Heart right ventricle (tissue), 16 donors: Measurements from ENCODE around the gene RASAL2. TPM values are rescaled to one million over a fixed set of nuclear protein-coding genes. Genes with fewer than 3 reads are reported as not detected.

Experiments
- ATAC-seq, 8 donors: fragments of 200-7000 bp; cut with Tn5 transposase; one replicate each; pipeline ENCODE4 v1.9.1; 2020; ENCODE audit warnings: mild to moderate bottlenecking in 8 of 8, moderate library complexity in 8 of 8, moderate number of reproducible peaks in 1 of 8
- DNase-seq, 2 donors: peaks; one replicate each; pipeline ENCODE4 v3.0.0-alpha.2; 2020
- H3K27ac ChIP-seq, 10 donors: fragments of 200-600 bp; sonication (generic) in 2 of 10; one replicate each; pipeline versions ENCODE4 v1.5.0 to v1.8.0; 2020 to 2022; ENCODE audit warnings: mild to moderate bottlenecking in 3 of 10
- H3K27me3 ChIP-seq, 7 donors: fragments of 200-600 bp; one replicate each; pipeline ENCODE4 v1.8.0; 2021 to 2022; ENCODE audit warnings: mild to moderate bottlenecking in 2 of 7
- H3K36me3 ChIP-seq, 9 donors: fragments of 200-600 bp; sonication (generic) in 1 of 9; one replicate each; pipeline versions ENCODE4 v1.5.0 to v1.8.0; 2020 to 2022; ENCODE audit warnings: mild to moderate bottlenecking in 2 of 9
- H3K4me1 ChIP-seq, 9 donors: fragments of 200-600 bp; sonication (generic) in 1 of 9; one replicate each; pipeline versions ENCODE4 v1.5.0 to v1.8.0; 2020 to 2022; ENCODE audit warnings: mild to moderate bottlenecking in 4 of 9
- H3K4me3 ChIP-seq, 10 donors: fragments of 200-600 bp; sonication (generic) in 2 of 10; one replicate each; pipeline versions ENCODE4 v1.5.0 to v1.8.0; 2020 to 2022; ENCODE audit warnings: mild to moderate bottlenecking in 7 of 10, moderate library complexity in 2 of 10
- H3K9me3 ChIP-seq, 11 donors: fragments of 200-600 bp in 10 of 11; sonication (generic) in 2 of 11; one replicate each; pipeline versions ENCODE4 v1.5.0 to v1.8.0; 2013 to 2022; ENCODE audit warnings: mild to moderate bottlenecking in 2 of 11, control low read depth in 1 of 11, moderate library complexity in 1 of 11
- CTCF ChIP-seq, 9 donors: fragments of 200-600 bp; sonication (generic) in 2 of 9; IDR thresholded peaks; one replicate each; pipeline versions ENCODE4 v1.5.0 to v1.8.0; 2021 to 2022; ENCODE audit warnings: antibody characterized with exemption in 9 of 9, mild to moderate bottlenecking in 5 of 9, moderate library complexity in 1 of 9
- WGBS, 2 donors: extraction: QIAGEN DNeasy Blood & Tissue Kit; methylation state at CpG; one replicate each; pipeline ENCODE4 v1.1.7; 2013; ENCODE audit warnings: inconsistent platforms in 1 of 2; 5-methylcytosine and 5-hydroxymethylcytosine counted together
- intact Hi-C, 10 donors: fragments of 100-400 bp; cut with DNase I; formaldehyde crosslinking; loops; one replicate each; pipeline versions ENCODE4 v1.11.1 to v1.14.2; 2022
- polyA plus RNA-seq, 2 donors: library from polyadenylated mRNA; stranded (reverse); fragments of 200-250 nt; gene quantifications; one replicate each; pipeline ENCODE4 v1.2.3, GENCODE V29; 2013
- total RNA-seq, 10 donors: library from RNA; stranded (reverse); fragmentation: NEBNext Ultra II Directional in 3 of 10; extraction: Animal tissue kit (Norgen Biotek cat#: 25700) in 3 of 10; gene quantifications; one replicate each; pipeline versions ENCODE4 v1.2.1 to v1.2.4, GENCODE V29; 2021 to 2023
- donor health status: Arrhythmogenic right ventricular cardiomyopathy.
- donor health status: ischemic (EF 13 %, LVEDD 7.1; RV severe dilation, severe dysfunction).
- donor health status: healthy with polysubstance abuse.
- donor health status: DM: no; HTN: yes; CAD: no.
- donor health status: DM: no; HTN: no; CAD: no.
- donor health status: ischemic (EF 25% LVEDD 6.9; RV normal size, moderate dysfunction).
- donor health status: ischemic (EF 25% LVEDD 5.7; RV mildly dilated, moderate dysfunction).
- donor health status: healthy.
- donor health status: DM: yes; HTN: yes; CAD: no.
- donor health status: Ischemic cardiomyopathy.
- donor health status: ischemic (EF 35%, LVEDD 5.7; RV mildly dilated, moderate dysfunction).
- donor health status: nonischemic (EF 11% LVEDD 7.7; RV severe dilation, severe dysfunction).
- donor health status: DM: yes; HTN: yes; CAD: no.
- donor health status: PGD.
- donor health status: ischemic (EF 29% LVEDD 5.4; RV normal size, mild dysfunction).
- donor health status: nonischemic (EF 23%, LVEDD 6.1; RV moderate dilation, normal function).

RASAL2 gene
- total and polyA plus RNA-seq, 12 donors, result 3.5 to 59.8 (median 36.2) TPM

DNA sequence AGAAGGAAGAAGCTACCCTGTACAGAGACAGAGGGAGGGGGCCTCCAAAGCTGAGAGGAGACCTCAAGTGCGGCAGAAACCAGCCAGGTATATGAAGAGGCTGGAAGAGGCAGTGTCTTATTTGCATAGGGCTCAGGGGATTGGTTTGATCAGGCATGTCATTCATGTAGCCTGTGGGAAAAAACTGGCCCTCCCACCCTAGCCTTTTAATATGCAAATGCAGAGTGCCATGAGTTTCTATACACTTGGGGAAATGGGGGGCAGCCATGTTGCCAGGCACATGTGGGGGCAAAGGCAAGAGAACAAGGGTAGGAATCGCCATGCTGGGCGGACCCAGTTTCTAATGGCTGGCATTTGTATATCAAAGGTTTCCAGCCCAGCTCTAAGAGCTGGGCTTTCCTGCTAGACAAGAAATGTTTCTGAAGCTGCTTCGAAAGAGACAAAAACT lies 172.7 kb downstream of the RASAL2 start:
- H3K27me3 ChIP-seq, result no peaks in the 10 kb centered on the region
- H3K4me3 ChIP-seq, result no peak overlapping the region
- H3K9me3 ChIP-seq, result no peaks in the 10 kb centered on the region
- peaks cover 0 to 63% (median 27%) of the 10 kb centered on the region in 9 donors for H3K4me1 ChIP-seq
- ATAC-seq (no peak), DNase-seq (no peak)
- 93 to 96% methylated on average over 4 of the region's 4 CpGs for whole genome bisulfite sequencing, 2 donors
- no peak overlapping the region for H3K27ac ChIP-seq
- no peaks in the 10 kb centered on the region for H3K36me3 ChIP-seq
- TF ChIP-seq CTCF (IDR thresholded peaks at IDR 0.05), result no peak
- intact Hi-C loops, result no loop called here

- DNase-seq (no peak), ATAC-seq (peak in 5 of 8 donors; percentile 61 to 80 (median 69))
- Histone ChIP-seq H3K4me1 (peaks cover 0 to 57% (median 18%) of the 10 kb centered on the region in 9 donors), H3K27ac (peak overlapping the region in 3 of 10 donors; percentile 17 to 56 (median 40)), H3K36me3 (no peaks in the 10 kb centered on the region), H3K4me3 (no peak overlapping the region), H3K27me3 (no peaks in the 10 kb centered on the region), H3K9me3 (no peaks in the 10 kb centered on the region)
- intact Hi-C loops, result no loop called here
- TF ChIP-seq CTCF (IDR thresholded peaks at IDR 0.05), result no peak
- 65% methylated on average over 3 of the region's 3 CpGs for WGBS, 2 donors
Measured at GRCh38 chr1:178267646-178268094, 173.8 kb downstream of the RASAL2 start.

- TF ChIP-seq CTCF (IDR thresholded peaks at IDR 0.05), result no peak
- WGBS, 2 donors, result 89 to 95% methylated on average over 1 of the region's 1 CpG
- Histone ChIP-seq H3K9me3 (no peaks in the 10 kb centered on the region), H3K27me3 (no peaks in the 10 kb centered on the region), H3K36me3 (peaks cover 0 to 6% (median 0%) of the 10 kb centered on the region in 9 donors), H3K4me3 (no peak overlapping the region), H3K4me1 (peaks cover 0 to 47% (median 36%) of the 10 kb centered on the region in 9 donors), H3K27ac (peak overlapping the region in 1 of 10 donors; percentile 41)
- intact Hi-C loops, result loop anchor here in 1 of 10 donors (10.0 kb wide), 1 partner anchor 177 kb away; the partner anchor contains the start of gene RASAL2
- ATAC-seq (no peak), DNase-seq (no peak)
Measured at GRCh38 chr1:178271471-178271870, 177.6 kb downstream of the RASAL2 start.

- Histone ChIP-seq H3K27ac (no peak overlapping the region), H3K9me3 (peaks cover 0 to 8% (median 0%) of the 10 kb centered on the region in 11 donors), H3K36me3 (peaks cover 0 to 6% (median 0%) of the 10 kb centered on the region in 9 donors), H3K4me3 (no peak overlapping the region), H3K4me1 (peaks cover 0 to 47% (median 31%) of the 10 kb centered on the region in 9 donors), H3K27me3 (no peaks in the 10 kb centered on the region)
- TF ChIP-seq CTCF (IDR thresholded peaks at IDR 0.05), result no peak
- DNase-seq (no peak), ATAC-seq (no peak)
- intact Hi-C loops, result loop anchor here in 1 of 10 donors (10.0 kb wide), 1 partner anchor 179 kb away; the partner anchor contains the start of gene RASAL2
- WGBS, 2 donors, result 73 to 83% methylated on average over 6 of the region's 6 CpGs
Measured at GRCh38 chr1:178273707-178274410, 180.0 kb downstream of the RASAL2 start.
